Smooth muscle cell (in vitro differentiated cells): ENCODE data around the gene RAPSN. TPM values are rescaled to one million over a fixed set of nuclear protein-coding genes. Genes with fewer than 3 reads are reported as not detected.

ENCODE experiments used
- DNase-seq: peaks from one replicate; lab custom pipeline; 2025; ENCODE audit not compliant: unreplicated experiment; lab: John Stamatoyannopoulos, UW
- H2AFZ ChIP-seq: fragments of 200-600 bp; sonication (generic); 2 replicates; pipeline ENCODE4 v1.6.0; 2016; ENCODE audit warnings: antibody characterized with exemption, low read depth, mild to moderate bottlenecking
- H3F3A ChIP-seq: fragments of 200-600 bp; sonication (generic); 2 replicates; pipeline ENCODE4 v1.6.0; 2017; ENCODE audit warnings: antibody characterized with exemption, low read depth
- H3K27ac ChIP-seq: fragments of 200-600 bp; sonication (generic); 2 replicates; pipeline ENCODE4 v1.5.1; 2016; ENCODE audit warnings: low read depth, mild to moderate bottlenecking
- H3K27me3 ChIP-seq: fragments of 200-600 bp; sonication (generic); 2 replicates; pipeline ENCODE4 v1.6.1; 2016; ENCODE audit warnings: low read depth, mild to moderate bottlenecking
- H3K36me3 ChIP-seq: fragments of 200-600 bp; sonication (generic); 2 replicates; pipeline ENCODE4 v1.5.1; 2016; ENCODE audit warnings: low read depth
- H3K4me1 ChIP-seq: fragments of 200-600 bp; sonication (generic); 2 replicates; pipeline ENCODE4 v1.5.1; 2016; ENCODE audit warnings: low read depth
- H3K4me2 ChIP-seq: fragments of 200-600 bp; sonication (generic); 2 replicates; pipeline ENCODE4 v1.6.0; 2016; ENCODE audit warnings: mild to moderate bottlenecking
- H3K4me3 ChIP-seq: fragments of 200-600 bp; sonication (generic); 2 replicates; pipeline ENCODE4 v1.5.1; 2016; ENCODE audit warnings: mild to moderate bottlenecking
- H3K79me2 ChIP-seq: fragments of 200-600 bp; sonication (generic); 2 replicates; pipeline ENCODE4 v1.6.0; 2016; ENCODE audit warnings: low read depth, mild to moderate bottlenecking
- H3K9ac ChIP-seq: fragments of 200-600 bp; sonication (generic); 2 replicates; pipeline ENCODE4 v1.6.0; 2016; ENCODE audit warnings: low read depth
- H3K9me3 ChIP-seq: fragments of 200-600 bp; sonication (generic); replicated peaks from 2 replicates; pipeline ENCODE4 v1.5.1; 2016; ENCODE audit warnings: low read depth
- H4K20me1 ChIP-seq: fragments of 200-600 bp; sonication (generic); 2 replicates; pipeline ENCODE4 v1.6.0; 2016; ENCODE audit warnings: low read depth
- CTCF ChIP-seq: fragments of 200-600 bp; sonication (generic); IDR thresholded peaks from 2 replicates; pipeline ENCODE4 v1.5.1; 2017; ENCODE audit warnings: borderline replicate concordance, mild to moderate bottlenecking, antibody characterized with exemption; ENCODE audit not compliant: insufficient read depth, poor library complexity, severe bottlenecking
- WGBS: methylation state at CpG from one replicate; pipeline ENCODE4 v1.1.7; 2016; ENCODE audit warnings: low lambda C conversion rate; 5-methylcytosine and 5-hydroxymethylcytosine counted together
- polyA plus RNA-seq: library from polyadenylated mRNA; unstranded; fragments of >200 nt; fragmentation: Nextera tagmentation; extraction: Ambion mirVana; gene quantifications from 2 replicates; pipeline ENCODE4 v1.2.1, GENCODE V29; 2016
- total RNA-seq: library from RNA; depleted of rRNA; stranded (reverse); fragments of >200 nt; gene quantifications from 2 replicates; pipeline ENCODE4 v1.2.3, GENCODE V29; 2014

RAPSN gene
- total and polyA plus RNA-seq, 2 experiments from 2014 or later: 0.41 TPM; not detected in 1

- no peaks in the 10 kb centered on the region for H3K27me3 ChIP-seq
- H2AFZ ChIP-seq: no peak overlapping the region
- no peak overlapping the region for H3K4me2 ChIP-seq
- no peaks in the 10 kb centered on the region for H4K20me1 ChIP-seq
- no peak overlapping the region for H3K27ac ChIP-seq
- H3F3A ChIP-seq: no peaks in the 10 kb centered on the region
- H3K79me2 ChIP-seq: no peaks in the 10 kb centered on the region
- TF ChIP-seq CTCF: no peak
- DNase-seq: no peak
- no peaks in the 10 kb centered on the region for H3K36me3 ChIP-seq
- no peak overlapping the region for H3K9ac ChIP-seq
- no peaks in the 10 kb centered on the region for H3K9me3 ChIP-seq
- H3K4me1 ChIP-seq: no peaks in the 10 kb centered on the region
- 95% methylated on average over 7 of the region's 7 CpGs for WGBS
- H3K4me3 ChIP-seq: no peak overlapping the region
Observed at GRCh38 chr11:47434011-47434786, 14.7 kb downstream of the RAPSN start.

- no peak overlapping the region for H3K4me3 ChIP-seq
- no peak overlapping the region for H3K27ac ChIP-seq
- no peaks in the 10 kb centered on the region for H3F3A ChIP-seq
- no peaks in the 10 kb centered on the region for H4K20me1 ChIP-seq
- H3K9me3 ChIP-seq: no peaks in the 10 kb centered on the region
- no peaks in the 10 kb centered on the region for H3K4me1 ChIP-seq
- H2AFZ ChIP-seq: no peak overlapping the region
- DNase-seq: no peak
- no peak for TF ChIP-seq CTCF
- no peaks in the 10 kb centered on the region for H3K79me2 ChIP-seq
- no peak overlapping the region for H3K4me2 ChIP-seq
- no peak overlapping the region for H3K9ac ChIP-seq
- H3K36me3 ChIP-seq: no peaks in the 10 kb centered on the region
- no peaks in the 10 kb centered on the region for H3K27me3 ChIP-seq
- 39% methylated on average over 3 of the region's 3 CpGs for WGBS
Observed at GRCh38 chr11:47433157-47433556, 15.8 kb downstream of the RAPSN start.

GRCh38 chr11:47431356-47432083 lies 17.4 kb downstream of the RAPSN start:
- H4K20me1 ChIP-seq: no peaks in the 10 kb centered on the region
- H3K36me3 ChIP-seq: no peaks in the 10 kb centered on the region
- no peak overlapping the region for H3K9ac ChIP-seq
- 91% methylated on average over 9 of the region's 9 CpGs for WGBS
- H3K27me3 ChIP-seq: no peaks in the 10 kb centered on the region
- no peak for TF ChIP-seq CTCF
- H3K9me3 ChIP-seq: no peaks in the 10 kb centered on the region
- no peak overlapping the region for H3K4me2 ChIP-seq
- no peaks in the 10 kb centered on the region for H3K4me1 ChIP-seq
- H3K4me3 ChIP-seq: no peak overlapping the region
- no peaks in the 10 kb centered on the region for H3F3A ChIP-seq
- no peak overlapping the region for H2AFZ ChIP-seq
- H3K27ac ChIP-seq: no peak overlapping the region
- no peak for DNase-seq
- no peaks in the 10 kb centered on the region for H3K79me2 ChIP-seq
